ENCODE data around the gene PSAPL1. TPM values are rescaled to one million over a fixed set of nuclear protein-coding genes. Genes with fewer than 3 reads are reported as not detected.

PSAPL1 gene
- total RNA-seq, 1 experiment from 2014 or later, result not detected

DNA sequence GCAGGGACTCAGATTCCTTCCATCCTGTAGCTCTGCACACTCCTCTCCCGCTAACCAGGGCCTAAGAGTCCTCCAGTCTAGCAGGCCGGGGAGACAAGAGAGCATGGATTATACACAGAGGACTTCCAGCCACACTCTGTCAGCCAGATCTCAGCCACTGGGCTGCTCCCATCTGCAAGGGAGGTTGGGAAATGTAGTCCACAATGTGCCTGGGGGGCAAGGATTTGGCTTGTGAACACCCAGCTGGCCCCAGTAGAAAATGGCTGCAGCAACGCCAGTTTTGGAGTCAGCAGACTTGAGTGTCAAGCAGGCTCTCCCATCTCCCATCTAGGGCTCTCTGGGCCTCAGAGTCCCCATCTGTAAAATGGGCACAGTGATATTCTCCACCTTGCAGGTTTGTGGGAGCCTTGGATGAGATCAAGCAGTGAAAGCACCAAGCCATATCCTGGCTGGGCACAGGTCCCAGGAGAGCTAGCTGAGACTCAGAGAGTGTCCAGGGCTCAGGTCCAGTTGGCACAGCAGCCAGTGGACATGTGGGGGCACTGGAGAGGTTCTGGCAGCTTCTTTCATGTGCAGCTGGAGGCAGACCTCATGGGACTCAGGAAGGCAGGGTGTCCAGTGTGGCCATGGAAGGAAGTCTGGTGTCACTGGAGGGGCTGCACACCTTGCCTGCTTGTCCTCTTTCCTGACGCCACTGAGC is 14.6 kb downstream of the PSAPL1 start:
- DNase-seq (ENCODE audit: low read depth), result no peak

DNA sequence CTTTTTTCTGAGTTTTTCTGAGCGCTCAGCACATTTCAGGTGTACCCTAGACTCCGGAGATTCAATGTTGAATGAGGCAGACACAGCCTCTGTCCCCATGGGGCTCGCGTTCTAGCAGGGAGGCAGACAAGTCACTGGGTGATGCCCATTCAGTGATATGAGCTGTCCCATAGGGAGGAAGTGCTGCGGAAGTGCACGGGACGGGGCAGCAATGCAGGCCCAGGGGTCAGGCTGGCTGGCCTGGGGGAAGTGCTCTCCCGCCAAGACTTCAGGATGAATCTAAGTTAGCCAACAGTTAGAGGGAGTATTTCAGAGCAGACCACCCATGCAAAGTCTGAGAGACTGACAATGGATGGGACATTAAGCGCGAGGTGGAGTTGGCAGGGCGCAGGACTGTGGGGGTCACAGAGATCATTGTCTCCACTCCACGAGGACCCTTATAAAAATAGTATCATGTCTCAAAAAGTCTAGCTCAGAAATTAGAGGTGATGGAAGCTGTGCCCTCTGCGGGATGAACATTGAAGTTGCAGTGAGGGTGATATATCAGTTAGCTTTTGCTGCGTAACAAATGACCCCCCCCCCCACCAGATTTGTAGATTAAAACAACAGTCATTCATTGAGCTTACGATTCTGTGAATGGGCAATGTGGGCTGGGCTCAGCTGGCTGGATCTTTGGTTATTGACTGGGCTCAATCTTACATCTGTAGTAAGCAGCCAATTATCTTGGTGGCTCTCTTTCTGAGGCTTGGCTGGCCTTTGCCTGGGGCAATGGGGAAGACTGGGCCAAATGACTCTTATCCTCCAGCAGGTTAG is 16.4 kb downstream of the PSAPL1 start:
- DNase-seq (ENCODE audit: low read depth), result no peak

DNA sequence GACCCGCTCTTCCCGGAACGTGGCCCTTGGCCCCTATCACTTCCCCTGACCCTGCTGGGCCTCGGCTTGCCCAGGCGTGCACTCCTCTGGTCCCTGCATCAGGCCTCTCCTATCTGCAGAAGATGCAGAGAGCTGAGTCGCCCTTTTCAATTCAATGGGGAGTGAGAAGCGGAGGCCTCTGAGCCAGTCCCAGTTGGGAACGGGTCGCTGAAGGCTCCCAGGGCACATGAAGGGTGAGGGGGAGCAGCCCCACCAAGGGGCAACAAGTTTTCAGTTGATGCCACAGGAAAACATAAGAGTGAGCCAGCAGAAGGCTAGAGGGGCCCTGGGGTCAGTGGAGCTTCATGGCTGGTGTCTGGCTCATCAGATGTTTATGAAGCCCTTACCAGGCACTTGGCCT is 17.1 kb downstream of the PSAPL1 start:
- DNase-seq (ENCODE audit: low read depth), result no peak

DNA sequence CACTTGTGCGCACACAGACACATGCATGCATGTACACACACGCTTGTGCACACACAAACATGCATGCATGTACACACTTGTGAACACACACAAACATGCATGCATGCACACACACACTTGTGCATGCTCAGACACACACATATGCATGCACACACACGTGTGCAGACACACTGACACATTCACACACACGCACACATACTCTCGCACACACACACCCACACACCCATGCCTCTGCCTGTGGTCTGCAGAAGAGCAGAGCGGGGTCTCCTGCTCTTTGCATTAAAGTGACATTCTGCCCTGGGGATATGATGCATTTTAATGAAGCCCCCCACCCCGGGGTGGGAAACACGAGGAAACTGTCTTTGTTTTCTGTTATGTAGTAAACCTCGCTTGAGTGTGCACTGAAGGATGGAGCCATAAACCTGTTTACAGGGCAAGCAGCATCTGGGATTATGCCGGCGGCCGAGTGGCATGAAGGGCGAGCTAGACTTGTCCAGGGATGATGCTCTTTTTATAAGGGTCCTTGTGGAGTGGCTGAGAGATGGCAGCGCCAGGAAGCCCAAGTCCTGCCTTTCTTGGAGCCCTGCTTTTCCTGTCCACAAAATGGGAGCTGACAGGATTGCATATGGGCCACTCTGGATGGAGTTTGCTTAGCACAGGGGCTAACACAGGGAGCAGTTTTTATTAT is 17.8 kb downstream of the PSAPL1 start:
- no peak for DNase-seq (ENCODE audit: low read depth)

DNA sequence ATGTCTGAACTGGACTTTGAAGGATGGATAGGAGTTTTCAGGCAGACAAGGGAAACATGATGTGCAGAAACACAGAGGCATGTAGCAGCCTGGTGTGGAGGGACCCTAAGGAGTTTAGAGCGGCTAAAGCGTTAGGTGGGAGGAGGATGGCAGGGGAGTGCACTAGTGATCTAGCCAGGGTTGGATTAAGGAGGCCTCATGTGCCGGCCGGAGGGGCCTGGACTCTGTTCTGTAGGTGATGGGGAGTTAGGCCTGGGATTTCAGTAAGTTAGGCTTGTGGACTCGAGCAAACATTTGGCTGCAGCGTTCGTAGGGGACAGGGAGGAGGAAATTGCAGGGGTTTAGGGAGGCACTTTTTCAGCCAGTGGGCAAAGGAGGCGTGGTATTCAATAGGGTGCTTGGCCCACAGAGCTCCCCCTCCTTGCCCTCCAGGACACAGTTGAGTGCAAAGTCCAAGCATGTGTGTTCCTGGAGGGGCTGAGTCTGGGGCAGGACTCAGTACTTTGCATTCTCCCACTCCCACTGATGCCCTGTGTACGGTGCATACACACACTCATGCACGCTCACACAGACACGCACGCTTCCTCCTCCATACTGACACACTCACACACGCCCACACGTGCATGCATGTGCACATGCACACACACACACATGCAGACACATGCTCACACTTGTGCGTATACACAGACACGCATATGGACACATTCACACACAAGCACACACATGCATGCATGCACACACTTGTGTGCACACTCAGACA is 18.6 kb downstream of the PSAPL1 start:
- no peak for DNase-seq (ENCODE audit: low read depth)

DNA sequence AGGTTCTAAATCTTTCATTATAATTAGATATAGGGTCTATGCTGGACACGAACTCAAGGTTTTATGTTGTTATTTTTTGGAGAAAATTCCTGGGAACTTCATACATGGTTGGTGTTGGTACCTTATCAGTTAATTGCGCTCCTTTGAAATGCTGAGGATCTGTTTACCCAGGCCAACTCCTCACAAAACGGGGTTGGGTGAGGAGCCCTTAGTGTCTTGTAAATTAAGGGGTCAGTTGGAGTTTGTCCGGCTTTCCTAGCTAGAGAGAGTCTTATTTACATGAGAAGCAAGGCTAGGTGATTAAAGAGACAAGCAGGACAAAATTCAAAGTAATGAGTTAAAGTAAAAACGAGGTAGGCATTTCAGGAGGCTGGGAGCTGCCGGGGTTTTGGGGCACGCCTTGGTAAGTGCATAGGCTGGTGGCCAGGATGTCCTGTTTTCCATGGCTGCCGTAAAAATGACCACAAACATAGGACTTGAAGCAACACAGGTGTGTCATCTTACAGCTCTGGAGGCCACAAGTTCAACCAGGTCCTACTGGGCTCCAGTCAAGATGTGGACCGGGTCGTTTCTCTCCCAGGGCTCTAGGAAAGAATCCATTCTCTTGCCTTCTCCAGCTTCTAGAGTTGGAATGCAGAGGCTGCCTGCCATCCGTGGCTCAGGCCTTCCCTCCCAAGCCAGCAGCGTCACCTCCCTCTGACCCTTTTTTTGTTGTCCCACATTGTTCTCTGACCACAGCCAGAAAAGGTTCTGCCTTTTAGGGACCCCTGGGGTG is 19.8 kb downstream of the PSAPL1 start:
- no peak for DNase-seq (ENCODE audit: low read depth)

DNA sequence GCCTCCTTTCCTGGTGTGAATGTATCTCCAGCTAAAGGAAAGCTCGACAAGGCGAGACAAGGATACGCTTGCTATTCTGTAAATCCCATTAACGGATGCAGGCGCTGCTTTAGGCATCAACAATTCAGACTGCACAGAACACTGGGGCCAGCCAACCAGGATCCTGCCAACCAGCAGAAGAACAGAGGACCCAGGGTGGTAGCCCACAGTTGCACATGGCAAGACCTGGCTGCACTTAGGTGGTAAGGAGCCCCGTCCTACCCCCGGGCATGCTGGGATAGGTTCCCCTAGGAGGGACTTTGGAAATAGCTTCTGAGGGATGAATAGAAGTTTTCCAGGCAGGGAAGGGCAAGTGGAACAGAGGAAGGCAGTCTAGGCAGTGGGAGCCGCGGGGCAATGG is 20.7 kb downstream of the PSAPL1 start:
- no peak for DNase-seq (ENCODE audit: low read depth)

DNA sequence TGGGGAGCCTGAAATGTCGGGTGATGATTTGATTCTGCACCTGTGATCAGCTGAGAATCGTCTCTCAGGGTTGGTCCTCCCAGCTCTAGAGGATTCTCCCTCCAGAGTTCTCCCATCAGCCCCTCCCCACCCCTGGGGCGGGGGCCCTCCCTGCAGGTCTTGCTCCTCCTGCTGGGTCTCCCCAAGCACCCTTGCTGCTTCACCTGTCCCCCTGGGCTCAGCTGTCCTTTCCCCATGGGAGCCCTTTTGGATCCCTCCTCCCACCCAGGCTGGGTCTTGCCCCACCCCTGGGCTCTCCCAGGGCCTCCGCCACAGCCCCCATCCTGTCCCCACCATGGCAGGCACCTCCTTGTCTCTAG is 22.2 kb downstream of the PSAPL1 start:
- DNase-seq (ENCODE audit: low read depth), result no peak

DNA sequence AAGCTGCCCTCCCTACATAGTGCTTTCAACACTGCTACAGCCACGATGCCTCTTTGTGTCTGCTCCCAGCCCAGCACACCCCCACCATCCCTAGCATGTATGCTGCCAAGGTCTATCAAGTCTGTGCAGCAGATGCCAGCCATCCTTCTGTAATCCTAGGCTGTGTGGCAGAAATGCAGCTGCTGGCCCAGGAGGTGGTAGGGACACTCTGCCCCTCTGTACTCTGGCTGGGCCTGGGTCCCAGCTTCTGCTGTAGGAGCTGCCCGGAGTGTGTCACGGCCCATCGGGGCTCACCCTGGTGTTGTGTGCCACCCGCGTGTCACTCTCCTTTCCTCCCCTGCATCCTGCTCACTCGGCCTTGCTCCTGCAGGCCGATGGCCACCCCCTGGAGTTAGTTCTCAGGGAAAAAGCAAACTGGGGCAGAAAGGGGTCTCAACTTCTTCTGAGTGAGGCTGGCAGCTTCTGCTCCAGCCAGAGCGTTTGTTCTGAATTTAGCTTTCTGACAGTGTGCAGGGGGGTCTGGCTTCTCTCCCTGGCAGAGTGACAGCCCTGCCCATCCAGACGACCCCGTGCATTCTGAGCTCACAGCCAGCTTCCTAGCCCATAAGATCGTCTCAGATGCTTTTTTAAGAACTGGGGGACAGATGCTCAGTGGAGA is 22.7 kb downstream of the PSAPL1 start:
- no peak for DNase-seq (ENCODE audit: low read depth)

DNA sequence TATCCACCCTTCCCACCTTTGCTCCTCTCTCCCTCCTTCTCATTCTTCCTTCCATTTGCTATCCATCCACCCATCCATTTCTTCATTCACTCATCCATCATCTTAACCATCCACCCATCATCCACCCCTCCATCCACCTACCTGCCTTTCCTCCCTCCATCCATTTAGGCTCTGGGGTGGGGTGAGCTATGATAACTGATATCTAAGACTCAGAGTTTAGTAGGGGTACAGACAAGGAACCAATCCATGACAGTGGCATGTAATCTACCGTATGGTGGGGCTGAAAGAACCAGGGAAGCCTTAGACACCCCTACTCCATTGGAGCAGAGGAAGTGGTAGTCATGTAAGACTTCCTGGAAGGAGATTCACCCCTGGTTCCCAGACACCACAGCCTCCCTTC is 23.2 kb downstream of the PSAPL1 start:
- DNase-seq (ENCODE audit: low read depth), result no peak

DNA sequence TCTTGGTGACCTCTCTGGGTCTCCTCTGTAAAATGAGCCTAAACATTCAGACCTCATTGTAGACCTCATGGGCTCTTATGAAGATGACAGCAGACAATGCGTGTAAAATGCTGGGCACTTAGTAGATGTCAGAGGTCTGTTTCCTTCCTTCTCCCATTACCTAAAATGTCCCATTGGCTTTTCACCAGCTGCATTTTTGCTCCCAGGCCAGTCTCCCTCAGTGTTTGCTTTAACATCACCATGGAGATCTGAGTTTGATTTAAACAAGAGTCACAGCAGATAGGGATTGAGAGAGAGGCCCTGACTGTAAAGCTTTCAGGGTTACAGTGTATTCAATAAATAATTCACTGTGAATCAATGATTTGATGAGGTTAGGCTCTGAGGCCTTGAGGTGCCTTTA is 24.3 kb downstream of the PSAPL1 start:
- DNase-seq (ENCODE audit: low read depth), result no peak

DNA sequence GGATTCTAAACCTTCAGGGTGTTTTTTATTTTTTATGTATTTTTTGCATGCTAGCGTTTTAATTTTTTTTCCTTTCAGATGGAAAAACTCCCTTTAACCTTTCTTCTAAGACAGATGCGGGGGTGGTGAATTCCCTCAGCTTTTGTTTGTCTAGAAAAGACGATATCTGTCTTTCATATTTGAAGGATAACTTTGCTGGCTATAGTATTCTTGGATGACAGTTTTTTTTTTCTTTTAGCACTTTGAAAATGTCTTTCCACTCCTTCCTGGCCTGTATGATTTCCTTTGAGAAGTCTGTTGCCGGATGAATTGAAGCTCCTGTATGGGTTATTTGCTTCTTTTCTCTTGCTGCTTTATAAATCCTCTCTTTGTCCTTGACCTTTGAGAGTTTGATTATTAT is 26.6 kb downstream of the PSAPL1 start:
- DNase-seq (ENCODE audit: low read depth), result no peak

DNA sequence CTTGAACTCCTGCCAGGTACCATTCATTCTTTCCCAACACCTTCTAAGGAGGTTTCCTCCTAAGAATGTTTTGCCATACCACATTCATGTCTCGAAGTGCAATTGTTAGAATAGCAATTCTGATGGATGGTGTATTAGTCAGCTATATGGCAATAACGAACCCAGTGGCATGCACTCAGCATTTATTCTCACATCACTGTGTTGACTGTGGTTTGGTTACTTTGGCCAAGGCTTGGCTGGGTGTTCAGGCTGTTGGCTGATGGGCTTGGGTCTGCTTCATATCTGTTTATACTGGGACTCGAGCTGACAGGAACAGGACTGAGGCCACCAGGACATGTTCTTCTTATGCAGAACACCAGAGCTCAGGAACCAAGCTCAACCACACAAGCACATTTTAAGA is 31.7 kb downstream of the PSAPL1 start:
- DNase-seq (ENCODE audit: low read depth), result no peak

DNA sequence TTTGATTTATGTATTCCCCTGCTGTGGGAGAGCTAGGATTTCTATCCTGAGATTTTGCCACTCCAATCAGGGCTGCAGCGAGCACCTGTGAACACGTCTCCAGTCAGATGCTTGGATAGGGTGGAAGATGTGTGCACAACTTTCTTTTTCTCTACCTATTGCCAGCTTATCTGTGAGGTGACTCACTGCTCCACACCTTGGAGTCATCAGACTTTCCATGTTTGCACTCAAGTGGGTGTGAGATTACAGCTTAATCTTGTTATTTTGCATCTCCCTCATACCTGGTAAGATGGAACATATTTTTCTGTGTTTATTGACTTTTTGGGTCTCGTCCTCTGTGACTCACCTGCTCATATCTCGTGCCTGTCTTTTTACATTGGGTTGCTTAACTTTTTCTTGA is 32.2 kb downstream of the PSAPL1 start:
- DNase-seq (ENCODE audit: low read depth), result no peak

DNA sequence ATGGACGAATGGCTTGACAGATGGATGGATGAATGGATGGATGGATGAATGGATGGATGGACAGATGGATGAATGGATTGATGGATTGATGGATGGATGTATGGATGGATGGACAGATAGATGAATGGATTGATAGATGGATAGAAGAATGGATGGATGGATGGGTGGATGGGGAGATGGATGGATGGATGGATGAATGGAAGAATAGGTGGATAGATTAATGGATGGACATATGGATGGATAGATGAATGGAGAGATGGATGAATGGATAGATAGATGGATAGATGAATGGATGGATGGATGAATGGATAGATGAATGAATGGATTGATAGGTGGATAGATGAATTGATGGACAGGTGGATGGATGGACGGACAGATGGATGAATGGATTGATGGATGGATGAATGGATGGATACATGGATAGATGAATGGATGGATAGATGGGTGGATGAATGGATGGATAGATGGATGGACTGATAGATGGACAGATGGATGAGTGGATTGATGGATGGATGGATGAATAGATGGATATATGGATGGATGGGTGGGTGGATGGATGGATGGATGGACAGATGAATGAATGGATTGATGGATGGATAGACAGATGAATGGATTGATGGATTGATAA is 33.9 kb downstream of the PSAPL1 start:
- no peak for DNase-seq (ENCODE audit: low read depth)

DNA sequence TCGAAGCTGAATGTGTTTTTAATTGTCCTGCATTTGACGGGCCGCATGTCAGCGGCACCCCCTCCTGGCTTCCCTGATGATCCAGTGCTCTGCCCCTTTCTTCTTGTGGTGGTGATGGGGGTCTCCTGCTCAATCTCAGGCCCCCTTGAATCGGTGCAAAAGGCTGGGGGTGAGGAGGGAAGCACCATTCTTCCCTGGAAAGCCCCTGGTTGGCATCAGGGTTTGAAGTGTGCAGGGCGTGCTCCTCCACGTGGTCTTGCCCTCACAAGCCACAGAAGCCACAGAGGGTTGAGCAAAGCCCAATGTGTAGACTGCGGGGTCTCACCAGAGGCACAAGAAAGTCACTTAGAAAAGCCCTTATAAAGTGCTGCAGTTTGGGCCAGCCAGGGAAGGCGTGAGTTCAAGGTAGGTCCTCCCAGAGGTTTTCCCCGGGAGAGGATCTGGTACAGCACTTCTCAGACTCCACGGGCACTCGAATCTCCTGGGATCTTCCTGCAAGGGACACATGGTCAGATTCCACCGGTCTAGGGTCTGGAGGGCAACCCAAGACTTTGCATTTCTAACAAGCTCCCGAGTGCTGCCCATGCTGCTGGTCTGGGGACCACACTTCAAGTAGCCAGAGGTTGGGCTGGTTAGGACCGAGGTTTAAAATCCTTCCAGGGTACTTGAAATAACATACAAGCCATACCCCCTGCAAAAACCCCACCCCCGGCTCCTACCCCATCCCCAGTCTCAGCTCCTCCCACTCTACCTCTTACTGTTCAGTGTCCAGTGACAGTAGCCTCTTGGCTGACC is 35.1 kb downstream of the PSAPL1 start:
- DNase-seq (ENCODE audit: low read depth), result no peak

DNA sequence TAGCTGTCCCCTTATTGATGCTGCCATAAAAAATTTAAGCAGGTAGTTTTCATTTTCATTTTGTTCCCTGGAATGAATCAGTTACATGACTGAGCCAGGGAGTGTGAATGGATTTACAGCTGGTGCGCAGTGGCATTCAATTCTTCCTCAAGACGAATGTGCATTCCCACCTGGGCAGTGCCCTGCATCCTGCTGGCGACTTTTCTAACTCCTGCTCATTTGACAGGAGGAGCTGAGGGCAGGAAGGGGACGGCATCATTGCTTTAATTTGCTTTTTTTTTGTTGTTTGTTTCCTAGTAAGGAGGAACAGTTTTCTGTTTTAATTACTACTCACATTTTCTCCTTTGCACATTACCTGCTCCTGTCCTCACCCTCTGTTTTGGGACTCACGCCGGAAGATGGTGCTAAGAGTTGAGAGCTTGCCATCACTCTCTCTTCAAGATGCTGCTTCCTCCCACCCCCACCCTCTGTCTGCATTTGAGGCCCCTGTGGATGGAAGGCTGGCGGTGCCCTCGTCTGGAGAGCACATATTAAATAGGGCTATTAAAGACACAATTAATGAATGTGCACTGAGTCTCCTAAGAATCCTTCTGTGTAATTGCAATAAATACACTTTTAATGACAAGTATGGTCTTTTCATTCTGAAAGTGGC is 35.8 kb downstream of the PSAPL1 start:
- DNase-seq (ENCODE audit: low read depth), result no peak

DNA sequence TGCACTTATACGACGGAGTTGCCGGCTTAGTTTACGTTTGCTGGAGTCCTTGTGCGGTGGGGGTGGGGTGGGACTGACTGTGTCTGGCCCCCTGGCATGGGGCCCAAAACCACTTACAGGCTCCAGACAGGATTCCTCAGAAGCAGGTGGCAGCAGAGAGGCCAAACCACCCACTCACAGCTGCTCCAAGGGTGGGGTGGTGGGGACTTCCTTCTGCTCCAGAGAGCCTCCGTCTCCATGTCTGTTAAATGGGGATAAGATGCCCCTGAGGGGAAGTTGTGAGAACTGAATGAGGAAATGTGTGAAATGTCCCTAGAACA is 36.7 kb downstream of the PSAPL1 start:
- peak; percentile 31 for DNase-seq (ENCODE audit: low read depth)

Data from M059J (cell line).